GM20431 (cell line): ENCODE results near the gene CCDC146.
"Not testable (repeated sequence)": the region's sequence is repeated elsewhere in the genome, so short reads cannot be mapped to it uniquely, and the experiment has no call there.

Source experiments
- in situ Hi-C: fragments of 300-500 bp; cut with MseI, MboI; formaldehyde crosslinking; loops from one replicate; pipeline ENCODE4 v1.15.0; 2020; ENCODE audit warnings: low sequenced_read_pairs; ENCODE audit not compliant: unreplicated experiment

Gene CCDC146

DNA sequence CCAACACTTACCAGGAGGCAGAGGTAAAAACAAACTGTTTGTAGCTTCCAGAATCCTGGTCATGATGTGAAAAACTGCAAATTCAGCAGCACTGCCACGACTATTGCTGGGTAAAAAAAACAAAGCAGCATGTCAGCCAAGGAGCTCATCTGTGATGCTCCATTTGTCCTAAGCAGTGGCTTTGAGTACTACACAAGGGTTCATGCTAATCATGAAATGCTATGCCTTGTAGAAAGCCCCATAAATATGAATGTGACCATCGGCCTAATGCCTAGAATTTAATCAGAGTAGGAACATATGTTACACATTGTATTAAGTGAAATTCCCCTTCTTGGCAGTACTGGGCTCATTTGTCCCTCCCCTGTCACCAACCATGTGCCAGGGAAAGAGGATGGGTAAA, 198.3 kb downstream of the CCDC146 start:
- in situ Hi-C loops: no loop called here

GRCh38 chr7:77321300-77321699, 198.9 kb downstream of the CCDC146 start:
- in situ Hi-C loops: no loop called here

GRCh38 chr7:77326131-77326530, 203.7 kb downstream of the CCDC146 start:
- in situ Hi-C loops: no loop called here

GRCh38 chr7:77327067-77327931, 204.9 kb downstream of the CCDC146 start:
- in situ Hi-C loops: no loop called here

- in situ Hi-C loops: no loop called here
Measured at GRCh38 chr7:77327932-77328628, 205.7 kb downstream of the CCDC146 start.

DNA sequence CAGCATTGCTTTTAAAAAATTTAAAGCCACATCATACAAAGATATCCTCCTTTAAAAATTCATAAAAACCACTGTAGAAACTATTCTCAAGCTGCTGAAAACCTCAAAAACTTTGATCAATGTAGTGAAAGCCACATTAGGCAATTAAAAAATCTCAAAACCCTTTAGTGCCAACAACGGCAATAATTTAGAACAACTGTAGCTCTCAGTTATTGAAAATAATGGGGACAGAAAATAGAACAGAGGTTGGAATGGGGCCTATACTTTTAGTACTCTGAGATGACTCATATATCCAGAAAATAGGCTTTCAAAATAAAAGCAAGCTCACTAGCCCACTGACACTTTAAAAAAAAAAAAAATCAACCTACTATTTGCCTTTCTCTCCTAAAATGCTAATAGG, 206.3 kb downstream of the CCDC146 start:
- in situ Hi-C loops: no loop called here

DNA sequence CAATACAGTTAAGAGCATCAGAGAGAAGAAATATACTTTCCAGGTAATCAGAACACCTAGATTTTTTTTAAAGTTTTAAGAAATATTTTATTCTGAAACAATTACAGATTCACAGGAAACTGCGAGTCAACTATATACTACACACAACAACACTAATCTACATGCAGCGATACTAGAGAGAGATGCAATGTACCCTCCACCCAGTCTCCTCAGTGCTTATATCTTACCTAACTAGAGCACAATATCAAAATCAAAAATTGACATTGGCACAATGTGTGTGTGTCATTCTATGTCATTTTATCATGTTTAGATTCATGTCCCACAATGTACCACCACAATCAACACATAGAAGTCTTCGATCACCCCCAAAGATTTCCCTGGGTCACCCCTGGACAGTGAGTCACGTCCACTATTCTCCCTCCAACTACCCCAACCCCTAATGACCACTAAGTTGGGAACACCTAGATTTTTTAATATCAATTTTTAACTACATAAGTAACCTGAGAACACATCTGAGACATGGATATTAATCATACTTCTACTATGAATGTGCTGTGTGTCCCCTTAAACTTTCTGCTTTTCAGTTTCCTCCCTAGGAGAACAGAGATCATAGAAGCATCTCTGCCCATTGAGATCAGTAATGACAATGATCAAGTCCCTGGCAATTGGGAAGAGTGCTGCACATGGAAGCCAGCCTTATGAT, 207.2 kb downstream of the CCDC146 start:
- in situ Hi-C loops: no loop called here

DNA sequence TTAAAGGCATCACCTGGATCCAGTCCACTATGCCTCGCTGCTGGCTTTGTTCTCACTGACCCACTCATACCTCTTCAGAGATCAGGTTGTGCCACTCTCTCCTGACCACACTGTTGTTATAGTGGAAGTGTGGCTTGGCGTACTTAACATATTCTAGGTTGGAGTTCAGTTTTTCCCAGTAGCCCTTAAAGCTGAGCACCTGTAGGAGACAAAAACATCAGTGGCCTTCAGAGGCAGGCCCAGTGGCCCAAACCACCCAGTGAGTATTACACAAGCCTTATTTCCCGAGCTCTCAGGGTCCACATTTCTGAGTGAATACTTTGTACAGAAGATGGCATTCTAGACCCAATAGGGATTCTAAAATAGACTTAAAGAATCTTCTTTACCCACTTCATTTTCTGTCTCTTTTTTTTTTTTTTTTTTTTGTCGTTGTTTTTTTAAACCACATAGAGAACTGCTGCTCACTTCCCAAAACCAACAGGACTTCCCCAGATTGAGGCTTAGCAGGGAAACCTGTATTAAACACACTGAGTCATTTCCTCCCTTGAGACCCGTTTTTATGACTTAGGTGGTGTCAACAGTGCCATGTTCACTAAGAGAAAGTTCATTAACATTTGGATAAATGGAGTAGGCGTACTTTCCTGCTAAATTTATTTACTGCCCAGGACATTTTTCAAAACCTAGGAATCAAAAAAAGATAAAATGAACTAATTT, 207.9 kb downstream of the CCDC146 start:
- in situ Hi-C loops: no loop called here

- in situ Hi-C loops: no loop called here
Measured at GRCh38 chr7:77331938-77332695, 209.7 kb downstream of the CCDC146 start.

DNA sequence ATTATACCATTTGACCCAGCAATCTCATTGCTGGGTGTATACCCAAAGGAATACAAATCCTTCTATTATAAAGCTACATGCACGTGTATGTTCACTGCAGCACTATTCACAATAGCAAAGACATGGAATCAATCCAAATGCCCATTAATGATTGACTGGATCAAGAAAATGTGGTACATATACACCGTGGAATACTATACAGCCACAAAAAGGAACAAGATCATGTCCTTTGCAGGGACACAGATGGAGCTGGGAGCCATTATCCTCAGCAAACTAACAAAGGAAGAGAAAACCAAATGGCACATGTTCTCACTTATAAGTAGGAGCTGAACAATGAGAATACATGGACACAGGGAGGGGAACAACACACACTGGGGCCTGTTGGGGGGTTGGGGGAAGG, 211.6 kb downstream of the CCDC146 start:
- in situ Hi-C loops: not testable (repeated sequence)

DNA sequence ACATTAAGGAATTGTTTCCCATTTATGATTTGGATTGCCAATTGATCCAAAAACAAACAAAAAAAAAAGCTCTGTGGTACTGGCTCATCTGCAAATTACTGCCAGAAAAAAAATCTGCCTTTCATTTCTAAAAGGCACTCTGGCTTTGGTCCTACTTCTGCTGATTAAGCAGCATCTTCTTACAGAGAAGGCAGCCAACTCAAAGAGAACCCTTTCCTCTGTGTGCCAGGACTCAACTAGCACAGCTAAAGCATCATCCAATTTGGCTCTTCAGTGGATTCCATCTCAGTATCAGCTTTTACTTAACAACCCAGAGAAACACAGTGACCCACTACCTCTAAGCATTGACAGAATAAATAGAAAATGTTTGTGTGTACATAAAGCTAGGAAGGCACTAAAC, 213.2 kb downstream of the CCDC146 start:
- in situ Hi-C loops: no loop called here

DNA sequence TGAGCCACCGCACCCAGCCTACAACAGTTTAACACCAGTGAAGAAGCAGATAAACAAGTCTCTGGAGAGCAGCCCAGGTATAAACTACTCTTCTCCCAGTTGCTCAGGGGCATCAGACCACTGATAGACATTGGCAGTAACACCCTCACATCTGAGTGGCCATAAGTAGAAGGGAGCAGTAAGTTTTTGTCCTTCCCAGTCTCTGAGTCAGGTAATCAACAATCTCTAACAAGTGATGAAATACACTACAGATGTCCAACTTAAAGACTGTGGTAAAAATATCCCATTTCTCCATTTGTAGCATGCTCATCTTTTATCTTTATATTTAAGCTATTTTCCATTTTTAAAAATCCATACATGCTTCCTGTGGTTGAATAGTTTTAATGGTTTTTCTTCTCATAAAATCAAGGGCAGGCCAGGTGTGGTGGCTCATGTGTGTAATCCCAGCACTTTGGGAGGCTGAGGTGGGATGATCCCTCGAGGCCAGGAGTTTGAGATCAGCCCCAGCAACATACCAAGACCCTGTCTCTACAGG, 215.1 kb downstream of the CCDC146 start:
- in situ Hi-C loops: no loop called here

DNA sequence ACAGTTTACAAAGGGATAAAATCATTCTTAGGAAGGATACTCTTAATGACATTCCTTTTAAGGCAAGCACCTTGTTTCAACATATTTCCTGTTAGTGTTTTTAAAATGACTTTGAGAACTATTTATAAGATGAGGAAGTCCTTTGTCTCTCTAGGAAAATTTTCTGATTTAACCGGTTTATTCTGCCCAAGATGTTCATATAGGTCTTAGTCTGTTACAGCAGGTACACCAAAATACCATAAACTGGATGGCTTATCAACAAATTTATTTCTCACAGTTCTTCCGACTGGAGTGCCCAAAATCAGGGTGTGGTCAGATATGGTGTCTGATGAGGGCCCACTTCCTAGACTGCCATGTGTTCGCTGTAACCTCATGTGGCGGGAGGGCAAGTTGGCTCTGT, 215.8 kb downstream of the CCDC146 start:
- in situ Hi-C loops: no loop called here

DNA sequence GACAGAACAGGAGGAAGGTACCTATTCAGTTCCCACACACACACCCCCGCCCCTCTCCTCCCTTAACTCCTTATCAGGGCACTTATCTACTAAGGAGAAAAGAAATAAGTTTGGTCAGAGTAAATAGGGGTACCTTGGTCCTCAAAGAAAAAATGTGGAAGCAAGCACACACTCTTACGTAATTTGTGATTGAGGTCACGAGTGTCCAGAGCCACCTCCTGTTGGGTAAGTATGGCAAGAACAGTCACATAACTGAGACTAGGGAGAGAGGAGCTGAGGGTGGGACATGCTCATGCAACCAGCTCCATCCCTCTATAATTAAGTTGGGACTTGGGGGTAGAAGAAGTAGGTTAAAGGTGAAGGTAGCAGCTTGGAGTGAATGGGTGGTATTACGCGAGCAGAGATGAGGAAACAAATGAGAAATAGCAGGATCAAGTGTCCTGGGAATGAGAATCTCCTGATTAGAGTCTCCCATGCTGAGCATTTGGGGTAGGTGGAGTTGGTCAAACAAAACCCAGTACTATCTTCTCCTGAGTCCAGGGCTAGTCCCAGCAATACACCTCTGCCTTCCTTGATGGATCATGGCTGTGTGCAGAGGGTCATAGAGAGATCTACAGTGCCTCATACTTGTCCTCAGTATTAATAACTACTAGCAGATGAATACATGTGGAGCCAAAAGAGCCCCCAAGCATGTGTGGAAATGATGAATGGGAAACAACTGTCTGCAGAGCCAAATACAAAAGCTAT, 216.6 kb downstream of the CCDC146 start:
- in situ Hi-C loops: no loop called here

- in situ Hi-C loops: no loop called here
Measured at GRCh38 chr7:77339726-77340125, 217.3 kb downstream of the CCDC146 start.
